Measurements from ENCODE around the gene SPATS2. TPM values are rescaled to one million over a fixed set of nuclear protein-coding genes. Genes with fewer than 3 reads are reported as not detected.

Gene SPATS2
- total and polyA plus RNA-seq, 10 of the 15 experiments (the other 5 are each of a cell fraction or from before 2014, with no cell fraction given) = 9.0 to 54.2 (median 27.5) TPM

DNA sequence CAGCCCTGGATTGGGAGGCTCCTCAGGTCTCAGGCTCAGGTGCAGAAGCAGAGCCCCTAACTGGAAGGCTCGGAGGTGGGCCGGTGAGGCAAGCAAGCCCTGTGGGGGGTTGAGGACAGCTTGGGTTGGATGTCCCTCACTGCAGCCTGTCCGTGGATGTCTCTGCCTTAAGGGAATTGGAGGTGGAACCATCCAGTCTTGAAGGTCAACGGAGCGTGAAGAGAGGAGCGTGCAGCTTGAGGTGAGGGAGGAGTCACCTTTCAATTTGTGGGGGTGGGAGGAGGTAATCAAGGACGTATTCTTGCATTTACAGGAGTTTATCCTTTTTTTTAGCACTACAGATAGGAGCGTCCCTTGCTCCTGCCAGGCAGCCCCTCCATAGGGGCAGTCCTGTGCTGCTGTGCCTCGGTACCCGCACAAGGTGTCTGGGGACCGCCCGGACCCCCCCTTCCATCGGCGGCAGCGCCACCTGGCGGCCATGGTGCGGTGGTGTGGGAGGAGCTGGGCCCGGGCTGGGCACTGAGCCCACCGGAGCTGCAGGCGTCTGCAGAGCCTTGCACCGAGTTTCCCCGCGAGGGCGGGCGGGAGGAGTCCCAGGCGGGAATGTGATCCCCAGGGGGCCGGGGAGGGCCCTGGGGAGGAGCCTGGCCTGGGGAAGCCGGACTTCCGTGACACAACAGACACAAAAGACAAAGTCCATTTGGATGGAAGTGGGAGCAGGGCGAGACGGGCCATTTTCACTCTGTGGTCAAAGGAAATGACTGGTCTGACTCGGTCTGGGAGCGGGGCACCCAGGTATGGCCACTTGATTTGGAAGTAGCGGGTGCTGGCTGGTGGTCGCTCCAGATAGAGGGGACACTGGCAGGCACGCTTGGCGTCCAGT, 19.7 kb upstream of the SPATS2 start:
- H3K27me3 ChIP-seq (replicated peaks in 1 of 2; ENCODE audit: control insufficient read depth in 2 of 2, insufficient read depth in 2 of 2, low read length in 1 of 2) = peaks cover 13 to 23% of the 10 kb centered on the region in 2 experiments
- peak overlapping the region; percentile 49 for H3K4me3 ChIP-seq
- DNase-seq (ENCODE audit: low read depth, low spot score) = no peak
- ChIA-PET RAD21 (ENCODE audit: unreplicated experiment) (interaction anchor here (0.5 to 4.5 kb wide), 14 partner anchors 11 to 767 kb away, joined by 3 to 54 read pairs (median 4); partner anchors contain the start of gene TROAP), CTCF (interaction anchor here (0.6 to 9.5 kb wide), 38 partner anchors 11 to 826 kb away, joined by 3 to 231 read pairs (median 4); partner anchors contain the start of genes FAM186B, PRPF40B, PRPH and RACGAP1), POLR2A (interaction anchor here (0.5 to 2.0 kb wide), 3 partner anchors 19 to 104 kb away, joined by 3 to 10 read pairs (median 4); partner anchors contain the start of genes SPATS2 and TROAP), SMC1A (ENCODE audit: uncharacterized antibody, unreplicated experiment) (interaction anchor here (0.7 to 4.5 kb wide), 8 partner anchors 10 to 167 kb away, joined by 3 to 30 read pairs (median 6); partner anchors contain the start of gene TROAP)
- peak overlapping the region; percentile 61 for H2AFZ ChIP-seq (ENCODE audit: control insufficient read depth, low read depth, low read length)
- no peak overlapping the region for H3K9ac ChIP-seq (ENCODE audit: control insufficient read depth, insufficient read depth, low read length)
- H4K20me1 ChIP-seq (ENCODE audit: control insufficient read depth, insufficient read depth) = no peaks in the 10 kb centered on the region; the same call in 1 of the 2 replicates
- peak; percentile 79 for FAIRE-seq
- intact Hi-C loops (cut with micrococcal nuclease; ENCODE audit: unreplicated experiment) = no loop called here
- H3K36me3 ChIP-seq (ENCODE audit: control insufficient read depth in 2 of 2, insufficient read depth in 2 of 2, low read length in 1 of 2) = no peaks in the 10 kb centered on the region
- BruUV-seq (replicated peaks) = no TSS peak
- H3K79me2 ChIP-seq (ENCODE audit: control insufficient read depth, insufficient read depth, low read length) = no peaks in the 10 kb centered on the region
- H3K27ac ChIP-seq (ENCODE audit: control insufficient read depth, insufficient read depth) = no peak overlapping the region
- H3K4me2 ChIP-seq (ENCODE audit: control insufficient read depth, insufficient read depth) = peak overlapping the region; percentile 97
- in situ Hi-C loops (cut with MboI) = no loop called here
- no peaks in the 10 kb centered on the region for H3K9me3 ChIP-seq (replicated peaks; ENCODE audit: control insufficient read depth, insufficient read depth, low read length)
- 9% methylated on average over 31 of the region's 37 CpGs for WGBS (ENCODE audit: insufficient coverage, insufficient replicate concordance, low lambda C conversion rate, missing lambda C conversion rate)
- peak; percentile 88 for ATAC-seq
- H3K4me1 ChIP-seq (ENCODE audit: control insufficient read depth, insufficient read depth, low read length) = peaks cover 35% of the 10 kb centered on the region
- TF ChIP-seq SPI1 (IDR thresholded peaks at IDR 0.05; ENCODE audit: borderline replicate concordance, insufficient read depth, low read depth, low read length) (no peak), NBN (IDR thresholded peaks at IDR 0.05) (no peak), EP300 (IDR thresholded peaks at IDR 0.05; ENCODE audit: borderline replicate concordance in 1 of 2, control insufficient read depth in 1 of 2, low read depth in 2 of 2, low read length in 2 of 2) (no peak), JUND (IDR thresholded peaks at IDR 0.05; ENCODE audit: low read depth, low read length) (no peak), TCF7 (IDR thresholded peaks at IDR 0.05; ENCODE audit: borderline replicate concordance) (no peak), RUNX3 (IDR thresholded peaks at IDR 0.05; ENCODE audit: low read length) (0 out of 2 replicates have a peak, but pooled peaks have one; percentile 11), POLR2A (IDR thresholded peaks at IDR 0.05; ENCODE audit: low read depth, low read length) (no peak), ATF7 (IDR thresholded peaks at IDR 0.05; ENCODE audit: low read depth) (no peak), KDM1A (IDR thresholded peaks at IDR 0.05; ENCODE audit: borderline replicate concordance) (no peak), SMAD5 (IDR thresholded peaks at IDR 0.05; ENCODE audit: low read depth) (no peak), SMARCA5 (IDR thresholded peaks at IDR 0.05) (no peak), NFXL1 (IDR thresholded peaks at IDR 0.05; ENCODE audit: borderline replicate concordance) (no peak), NR2C1 (IDR thresholded peaks at IDR 0.05) (no peak), NFIC (IDR thresholded peaks at IDR 0.05; ENCODE audit: low read depth, low read length) (no peak), MYB (IDR thresholded peaks at IDR 0.05; ENCODE audit: borderline replicate concordance, low read depth, low read length) (no peak), FOXM1 (IDR thresholded peaks at IDR 0.05; ENCODE audit: low read depth, low read length) (no peak), EGR1 (IDR thresholded peaks at IDR 0.05; ENCODE audit: borderline replicate concordance in 1 of 2, low read depth in 2 of 2, low read length in 2 of 2) (peak in 1 of 2 experiments; percentile 27; a peak in 1 of 3 replicates)
- TF ChIP-seq, protein P1, sequence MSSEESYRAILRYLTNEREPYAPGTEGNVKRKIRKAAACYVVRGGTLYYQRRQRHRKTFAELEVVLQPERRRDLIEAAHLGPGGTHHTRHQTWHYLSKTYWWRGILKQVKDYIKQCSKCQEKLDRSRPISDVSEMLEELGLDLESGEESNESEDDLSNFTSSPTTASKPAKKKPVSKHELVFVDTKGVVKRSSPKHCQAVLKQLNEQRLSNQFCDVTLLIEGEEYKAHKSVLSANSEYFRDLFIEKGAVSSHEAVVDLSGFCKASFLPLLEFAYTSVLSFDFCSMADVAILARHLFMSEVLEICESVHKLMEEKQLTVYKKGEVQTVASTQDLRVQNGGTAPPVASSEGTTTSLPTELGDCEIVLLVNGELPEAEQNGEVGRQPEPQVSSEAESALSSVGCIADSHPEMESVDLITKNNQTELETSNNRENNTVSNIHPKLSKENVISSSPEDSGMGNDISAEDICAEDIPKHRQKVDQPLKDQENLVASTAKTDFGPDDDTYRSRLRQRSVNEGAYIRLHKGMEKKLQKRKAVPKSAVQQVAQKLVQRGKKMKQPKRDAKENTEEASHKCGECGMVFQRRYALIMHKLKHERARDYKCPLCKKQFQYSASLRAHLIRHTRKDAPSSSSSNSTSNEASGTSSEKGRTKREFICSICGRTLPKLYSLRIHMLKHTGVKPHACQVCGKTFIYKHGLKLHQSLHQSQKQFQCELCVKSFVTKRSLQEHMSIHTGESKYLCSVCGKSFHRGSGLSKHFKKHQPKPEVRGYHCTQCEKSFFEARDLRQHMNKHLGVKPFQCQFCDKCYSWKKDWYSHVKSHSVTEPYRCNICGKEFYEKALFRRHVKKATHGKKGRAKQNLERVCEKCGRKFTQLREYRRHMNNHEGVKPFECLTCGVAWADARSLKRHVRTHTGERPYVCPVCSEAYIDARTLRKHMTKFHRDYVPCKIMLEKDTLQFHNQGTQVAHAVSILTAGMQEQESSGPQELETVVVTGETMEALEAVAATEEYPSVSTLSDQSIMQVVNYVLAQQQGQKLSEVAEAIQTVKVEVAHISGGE (CRISPR knock-in tag; IDR thresholded peaks at IDR 0.05) = no peak
- TF ChIP-seq, protein P2, sequence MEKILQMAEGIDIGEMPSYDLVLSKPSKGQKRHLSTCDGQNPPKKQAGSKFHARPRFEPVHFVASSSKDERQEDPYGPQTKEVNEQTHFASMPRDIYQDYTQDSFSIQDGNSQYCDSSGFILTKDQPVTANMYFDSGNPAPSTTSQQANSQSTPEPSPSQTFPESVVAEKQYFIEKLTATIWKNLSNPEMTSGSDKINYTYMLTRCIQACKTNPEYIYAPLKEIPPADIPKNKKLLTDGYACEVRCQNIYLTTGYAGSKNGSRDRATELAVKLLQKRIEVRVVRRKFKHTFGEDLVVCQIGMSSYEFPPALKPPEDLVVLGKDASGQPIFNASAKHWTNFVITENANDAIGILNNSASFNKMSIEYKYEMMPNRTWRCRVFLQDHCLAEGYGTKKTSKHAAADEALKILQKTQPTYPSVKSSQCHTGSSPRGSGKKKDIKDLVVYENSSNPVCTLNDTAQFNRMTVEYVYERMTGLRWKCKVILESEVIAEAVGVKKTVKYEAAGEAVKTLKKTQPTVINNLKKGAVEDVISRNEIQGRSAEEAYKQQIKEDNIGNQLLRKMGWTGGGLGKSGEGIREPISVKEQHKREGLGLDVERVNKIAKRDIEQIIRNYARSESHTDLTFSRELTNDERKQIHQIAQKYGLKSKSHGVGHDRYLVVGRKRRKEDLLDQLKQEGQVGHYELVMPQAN (conservative IDR thresholded peaks at IDR 0.05) = no peak
